Activated T-cell treated with anti-CD3 and anti-CD28 coated beads, Interleukin-2, amount 50 U/mL, for 24 hours (primary cell): Measurements from ENCODE around the gene SDHD.
"Not testable (repeated sequence)": the region's sequence is repeated elsewhere in the genome, so short reads cannot be mapped to it uniquely, and the experiment has no call there.

Experiments
- DNase-seq: peaks from one replicate; pipeline ENCODE4 v3.0.0-alpha.2; 2020
- H3K27ac Mint-ChIP-seq: 2 replicates; pipeline ENCODE4 v1.8.0; 2020; ENCODE audit warnings: mild to moderate bottlenecking, mixed read lengths
- H3K27me3 Mint-ChIP-seq: 2 replicates; pipeline ENCODE4 v1.8.0; 2020; ENCODE audit warnings: mixed read lengths
- H3K36me3 Mint-ChIP-seq: 2 replicates; pipeline ENCODE4 v1.8.0; 2020; ENCODE audit warnings: low read depth, mixed read lengths
- H3K4me1 Mint-ChIP-seq: 2 replicates; pipeline ENCODE4 v1.8.0; 2020; ENCODE audit warnings: low read depth, mixed read lengths
- H3K4me3 Mint-ChIP-seq: 2 replicates; pipeline ENCODE4 v1.8.0; 2020; ENCODE audit warnings: mild to moderate bottlenecking, moderate library complexity, mixed read lengths
- H3K9me3 Mint-ChIP-seq: 2 replicates; pipeline ENCODE4 v1.8.0; 2020; ENCODE audit warnings: mixed read lengths

The SDHD gene

GRCh38 chr11:112086422-112087191 lies at the start of gene SDHD, which contains the start of gene TIMM8B:
SDHD (plus strand) TSS chr11:112086873; CDS start chr11:112086908, 35 bp downstream.
TIMM8B (minus strand) TSS chr11:112086756; CDS start chr11:112086723, 33 bp downstream.
- H3K27me3 Mint-ChIP-seq: no peaks in the 10 kb centered on the region
- H3K36me3 Mint-ChIP-seq: peaks cover 100% of the 10 kb centered on the region
- H3K9me3 Mint-ChIP-seq: no peaks in the 10 kb centered on the region
- peak within 1 kb of the TSS; percentile 99 for H3K27ac Mint-ChIP-seq
- H3K4me3 Mint-ChIP-seq: peak within 1 kb of the TSS; percentile 99
- H3K4me1 Mint-ChIP-seq: peaks cover 71% of the 10 kb centered on the region
- peak; percentile 93 for DNase-seq

GRCh38 chr11:112037527-112037926 lies 49.1 kb upstream of the SDHD start:
- Mint-ChIP-seq H3K27me3 (no peaks in the 10 kb centered on the region), H3K4me1 (peaks cover 10% of the 10 kb centered on the region), H3K36me3 (peaks cover 81% of the 10 kb centered on the region), H3K4me3 (no peak overlapping the region), H3K9me3 (no peaks in the 10 kb centered on the region), H3K27ac (peak overlapping the region; percentile 44)
- no peak for DNase-seq

- H3K4me3 Mint-ChIP-seq: no peak overlapping the region
- H3K9me3 Mint-ChIP-seq: no peaks in the 10 kb centered on the region
- H3K27me3 Mint-ChIP-seq: no peaks in the 10 kb centered on the region
- H3K36me3 Mint-ChIP-seq: peaks cover 91% of the 10 kb centered on the region
- peak overlapping the region; percentile 0 for H3K27ac Mint-ChIP-seq
- H3K4me1 Mint-ChIP-seq: peaks cover 17% of the 10 kb centered on the region
- DNase-seq: no peak
Observed at GRCh38 chr11:112042161-112042960, 44.3 kb upstream of the SDHD start.

GRCh38 chr11:112042961-112043304 lies 43.7 kb upstream of the SDHD start:
- Mint-ChIP-seq H3K36me3 (peaks cover 91% of the 10 kb centered on the region), H3K27me3 (no peaks in the 10 kb centered on the region), H3K4me3 (no peak overlapping the region), H3K9me3 (no peaks in the 10 kb centered on the region), H3K4me1 (peaks cover 21% of the 10 kb centered on the region), H3K27ac (no peak overlapping the region)
- no peak for DNase-seq

GRCh38 chr11:112044961-112045360 lies 41.7 kb upstream of the SDHD start:
- Mint-ChIP-seq H3K4me1 (peaks cover 37% of the 10 kb centered on the region), H3K27me3 (no peaks in the 10 kb centered on the region), H3K36me3 (peaks cover 94% of the 10 kb centered on the region), H3K27ac (no peak overlapping the region), H3K9me3 (no peaks in the 10 kb centered on the region), H3K4me3 (no peak overlapping the region)
- no peak for DNase-seq

- not testable (repeated sequence) for H3K4me3 Mint-ChIP-seq
Observed at GRCh38 chr11:112046647-112047046, 40.0 kb upstream of the SDHD start.

GRCh38 chr11:112048256-112048655 lies 38.4 kb upstream of the SDHD start:
- not testable (repeated sequence) for H3K9me3 Mint-ChIP-seq, H3K4me3 Mint-ChIP-seq, H3K27me3 Mint-ChIP-seq, DNase-seq
- Mint-ChIP-seq H3K27ac (peak overlapping the region; percentile 18), H3K36me3 (peaks cover 95% of the 10 kb centered on the region), H3K4me1 (peaks cover 28% of the 10 kb centered on the region)

More at GRCh38 chr11:112046647-112047046, 40.0 kb upstream of the SDHD start:
- peaks cover 99% of the 10 kb centered on the region for H3K36me3 Mint-ChIP-seq
- not testable (repeated sequence) for H3K27me3 Mint-ChIP-seq, H3K9me3 Mint-ChIP-seq, H3K27ac Mint-ChIP-seq, DNase-seq
- H3K4me1 Mint-ChIP-seq: peaks cover 38% of the 10 kb centered on the region

- Mint-ChIP-seq H3K4me1 (peaks cover 28% of the 10 kb centered on the region), H3K4me3 (no peak overlapping the region), H3K27ac (no peak overlapping the region), H3K27me3 (no peaks in the 10 kb centered on the region), H3K9me3 (no peaks in the 10 kb centered on the region), H3K36me3 (peaks cover 94% of the 10 kb centered on the region)
- no peak for DNase-seq
Observed at GRCh38 chr11:112049777-112050176, 36.9 kb upstream of the SDHD start.

- no peak for DNase-seq
- no peak overlapping the region for H3K27ac Mint-ChIP-seq
- peaks cover 28% of the 10 kb centered on the region for H3K4me1 Mint-ChIP-seq
- H3K4me3 Mint-ChIP-seq: no peak overlapping the region
- peaks cover 91% of the 10 kb centered on the region for H3K36me3 Mint-ChIP-seq
- H3K9me3 Mint-ChIP-seq: no peaks in the 10 kb centered on the region
- no peaks in the 10 kb centered on the region for H3K27me3 Mint-ChIP-seq
Observed at GRCh38 chr11:112050721-112051120, 36.0 kb upstream of the SDHD start.

- H3K4me3 Mint-ChIP-seq: no peak overlapping the region
- H3K27me3 Mint-ChIP-seq: no peaks in the 10 kb centered on the region
- H3K4me1 Mint-ChIP-seq: peaks cover 37% of the 10 kb centered on the region
- H3K36me3 Mint-ChIP-seq: peaks cover 90% of the 10 kb centered on the region
- DNase-seq: no peak
- no peak overlapping the region for H3K27ac Mint-ChIP-seq
- H3K9me3 Mint-ChIP-seq: no peaks in the 10 kb centered on the region
Observed at GRCh38 chr11:112051768-112052167, 34.9 kb upstream of the SDHD start.

GRCh38 chr11:112057170-112057569 lies 29.5 kb upstream of the SDHD start:
- Mint-ChIP-seq H3K27ac (peak overlapping the region; percentile 89), H3K4me1 (peaks cover 24% of the 10 kb centered on the region), H3K9me3 (no peaks in the 10 kb centered on the region), H3K27me3 (no peaks in the 10 kb centered on the region), H3K4me3 (peak overlapping the region; percentile 3), H3K36me3 (peaks cover 85% of the 10 kb centered on the region)
- DNase-seq: no peak

GRCh38 chr11:112058103-112058502 lies 28.6 kb upstream of the SDHD start:
- peak overlapping the region; percentile 89 for H3K27ac Mint-ChIP-seq
- no peak for DNase-seq

GRCh38 chr11:112062923-112063322 lies 23.8 kb upstream of the SDHD start:
- no peak overlapping the region for H3K27ac Mint-ChIP-seq
- H3K4me3 Mint-ChIP-seq: no peak overlapping the region
- peaks cover 3% of the 10 kb centered on the region for H3K27me3 Mint-ChIP-seq
- DNase-seq: no peak
- H3K36me3 Mint-ChIP-seq: peaks cover 60% of the 10 kb centered on the region
- H3K9me3 Mint-ChIP-seq: no peaks in the 10 kb centered on the region
- H3K4me1 Mint-ChIP-seq: peaks cover 4% of the 10 kb centered on the region

More at GRCh38 chr11:112058103-112058502, 28.6 kb upstream of the SDHD start:
- H3K4me1 Mint-ChIP-seq: peaks cover 24% of the 10 kb centered on the region
- no peaks in the 10 kb centered on the region for H3K9me3 Mint-ChIP-seq
- peaks cover 88% of the 10 kb centered on the region for H3K36me3 Mint-ChIP-seq
- no peaks in the 10 kb centered on the region for H3K27me3 Mint-ChIP-seq
- no peak overlapping the region for H3K4me3 Mint-ChIP-seq

- peak within 1 kb of the TSS; percentile 98 for H3K4me3 Mint-ChIP-seq
- DNase-seq: peak; percentile 85
- H3K27me3 Mint-ChIP-seq: peaks cover 13% of the 10 kb centered on the region
- peak within 1 kb of the TSS; percentile 99 for H3K27ac Mint-ChIP-seq
- H3K9me3 Mint-ChIP-seq: no peaks in the 10 kb centered on the region
- peaks cover 51% of the 10 kb centered on the region for H3K36me3 Mint-ChIP-seq
- peaks cover 31% of the 10 kb centered on the region for H3K4me1 Mint-ChIP-seq
Observed at GRCh38 chr11:112073941-112074811, 12.5 kb upstream of the SDHD start, which contains the start of the genes NKAPD1 and PIH1D2. NKAPD1 (plus strand) TSS chr11:112074299; CDS start chr11:112075575, 1,276 bp downstream. PIH1D2 (minus strand) TSS chr11:112074017; CDS start chr11:112073174, 843 bp downstream.
